ENCODE data around the gene CDCA4.

GRCh38 chr14:104968541-104969401 lies 52.1 kb downstream of the CDCA4 start:
- TF ChIP-seq CTCF (conservative IDR thresholded peaks at IDR 0.05 in 1 of 2, IDR thresholded peaks at IDR 0.05 in 1 of 2; ENCODE audit: extremely low read depth in 1 of 2, insufficient read depth in 1 of 2, low read depth in 1 of 2, low read length in 2 of 2) (no peak), EZH2 (IDR thresholded peaks at IDR 0.05; ENCODE audit: borderline replicate concordance, low read length) (no peak)
